ENCODE data around the gene RALGAPA2.

DNA sequence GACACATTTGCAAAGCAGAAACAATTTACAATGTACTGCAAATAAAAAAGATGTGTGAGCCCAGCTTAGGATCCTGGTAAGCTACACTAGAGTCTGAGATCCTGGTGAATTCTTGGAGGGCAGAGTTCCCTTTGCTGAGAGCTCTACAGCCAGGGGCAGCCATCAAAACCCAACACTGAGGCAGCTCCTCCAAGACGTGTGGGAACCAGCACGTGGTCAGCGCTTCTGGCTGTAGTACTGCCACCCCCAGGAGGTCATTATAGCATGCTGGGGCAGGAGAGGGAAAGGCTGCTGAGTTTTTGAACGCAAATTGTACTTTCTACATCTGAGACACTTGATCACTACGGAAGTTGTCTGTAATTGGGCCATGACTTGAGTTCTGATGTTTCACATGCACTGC is 213.0 kb downstream of the RALGAPA2 start:
- TF ChIP-seq, protein P1, sequence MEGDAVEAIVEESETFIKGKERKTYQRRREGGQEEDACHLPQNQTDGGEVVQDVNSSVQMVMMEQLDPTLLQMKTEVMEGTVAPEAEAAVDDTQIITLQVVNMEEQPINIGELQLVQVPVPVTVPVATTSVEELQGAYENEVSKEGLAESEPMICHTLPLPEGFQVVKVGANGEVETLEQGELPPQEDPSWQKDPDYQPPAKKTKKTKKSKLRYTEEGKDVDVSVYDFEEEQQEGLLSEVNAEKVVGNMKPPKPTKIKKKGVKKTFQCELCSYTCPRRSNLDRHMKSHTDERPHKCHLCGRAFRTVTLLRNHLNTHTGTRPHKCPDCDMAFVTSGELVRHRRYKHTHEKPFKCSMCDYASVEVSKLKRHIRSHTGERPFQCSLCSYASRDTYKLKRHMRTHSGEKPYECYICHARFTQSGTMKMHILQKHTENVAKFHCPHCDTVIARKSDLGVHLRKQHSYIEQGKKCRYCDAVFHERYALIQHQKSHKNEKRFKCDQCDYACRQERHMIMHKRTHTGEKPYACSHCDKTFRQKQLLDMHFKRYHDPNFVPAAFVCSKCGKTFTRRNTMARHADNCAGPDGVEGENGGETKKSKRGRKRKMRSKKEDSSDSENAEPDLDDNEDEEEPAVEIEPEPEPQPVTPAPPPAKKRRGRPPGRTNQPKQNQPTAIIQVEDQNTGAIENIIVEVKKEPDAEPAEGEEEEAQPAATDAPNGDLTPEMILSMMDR (IDR thresholded peaks at IDR 0.05) = no peak
- no peak for TF ChIP-seq SMC3 (IDR thresholded peaks at IDR 0.05)
